Measurements from ENCODE around the gene SCYL2.
"Not testable (repeated sequence)": the region's sequence is repeated elsewhere in the genome, so short reads cannot be mapped to it uniquely, and the experiment has no call there.

Gene SCYL2, protein sequence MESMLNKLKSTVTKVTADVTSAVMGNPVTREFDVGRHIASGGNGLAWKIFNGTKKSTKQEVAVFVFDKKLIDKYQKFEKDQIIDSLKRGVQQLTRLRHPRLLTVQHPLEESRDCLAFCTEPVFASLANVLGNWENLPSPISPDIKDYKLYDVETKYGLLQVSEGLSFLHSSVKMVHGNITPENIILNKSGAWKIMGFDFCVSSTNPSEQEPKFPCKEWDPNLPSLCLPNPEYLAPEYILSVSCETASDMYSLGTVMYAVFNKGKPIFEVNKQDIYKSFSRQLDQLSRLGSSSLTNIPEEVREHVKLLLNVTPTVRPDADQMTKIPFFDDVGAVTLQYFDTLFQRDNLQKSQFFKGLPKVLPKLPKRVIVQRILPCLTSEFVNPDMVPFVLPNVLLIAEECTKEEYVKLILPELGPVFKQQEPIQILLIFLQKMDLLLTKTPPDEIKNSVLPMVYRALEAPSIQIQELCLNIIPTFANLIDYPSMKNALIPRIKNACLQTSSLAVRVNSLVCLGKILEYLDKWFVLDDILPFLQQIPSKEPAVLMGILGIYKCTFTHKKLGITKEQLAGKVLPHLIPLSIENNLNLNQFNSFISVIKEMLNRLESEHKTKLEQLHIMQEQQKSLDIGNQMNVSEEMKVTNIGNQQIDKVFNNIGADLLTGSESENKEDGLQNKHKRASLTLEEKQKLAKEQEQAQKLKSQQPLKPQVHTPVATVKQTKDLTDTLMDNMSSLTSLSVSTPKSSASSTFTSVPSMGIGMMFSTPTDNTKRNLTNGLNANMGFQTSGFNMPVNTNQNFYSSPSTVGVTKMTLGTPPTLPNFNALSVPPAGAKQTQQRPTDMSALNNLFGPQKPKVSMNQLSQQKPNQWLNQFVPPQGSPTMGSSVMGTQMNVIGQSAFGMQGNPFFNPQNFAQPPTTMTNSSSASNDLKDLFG

DNA sequence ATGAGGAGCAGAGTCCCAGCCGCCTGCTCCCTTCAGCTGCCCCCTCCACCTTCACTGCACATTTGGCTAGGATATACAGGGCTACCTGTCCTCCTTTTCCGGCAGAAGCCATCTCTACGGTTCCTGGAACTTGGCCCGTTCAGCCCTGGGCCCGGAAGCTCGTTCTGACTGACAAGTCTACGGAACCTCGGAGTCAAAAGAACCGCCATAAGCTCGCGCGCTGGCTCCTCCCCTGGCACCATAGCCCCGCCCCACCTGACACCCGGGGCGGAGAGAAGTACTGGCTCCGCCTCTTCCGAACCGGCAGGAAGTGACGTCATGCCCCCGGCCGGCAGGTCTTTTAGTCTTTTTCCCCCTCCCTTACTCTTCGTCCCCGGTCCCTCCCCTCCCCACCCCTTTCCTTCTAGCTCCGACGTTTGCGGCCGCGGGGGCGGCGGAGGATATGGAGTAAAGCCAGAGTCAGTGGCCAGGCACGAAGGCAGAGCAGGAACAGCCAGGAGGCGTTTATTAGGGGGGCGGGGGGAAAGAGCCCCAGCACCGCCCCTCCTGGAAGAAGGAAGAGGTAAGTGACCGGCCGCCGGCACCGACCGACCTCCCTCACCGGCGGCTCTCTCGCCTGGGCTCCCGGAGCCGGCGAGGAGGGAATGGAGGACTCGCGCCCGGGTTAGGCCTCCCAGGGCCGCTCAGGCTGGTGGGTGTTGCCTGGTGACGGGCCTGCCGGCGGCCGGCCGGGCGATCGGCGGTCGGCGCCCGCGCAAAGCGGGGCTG, at the start of gene SCYL2, which contains the start of gene DEPDC4:
TSS of gene SCYL2 (plus strand) at position 343 of the 768 bp plus-strand sequence. CDS start 15,794 bp downstream, outside the sequence.
TSS of gene DEPDC4 (minus strand) at position 245 of the 768 bp plus-strand sequence. CDS start at position 242, 3 bp downstream.
- in situ Hi-C loops (cut with MboI; ENCODE audit: low sequenced_read_pairs): no loop called here

DNA sequence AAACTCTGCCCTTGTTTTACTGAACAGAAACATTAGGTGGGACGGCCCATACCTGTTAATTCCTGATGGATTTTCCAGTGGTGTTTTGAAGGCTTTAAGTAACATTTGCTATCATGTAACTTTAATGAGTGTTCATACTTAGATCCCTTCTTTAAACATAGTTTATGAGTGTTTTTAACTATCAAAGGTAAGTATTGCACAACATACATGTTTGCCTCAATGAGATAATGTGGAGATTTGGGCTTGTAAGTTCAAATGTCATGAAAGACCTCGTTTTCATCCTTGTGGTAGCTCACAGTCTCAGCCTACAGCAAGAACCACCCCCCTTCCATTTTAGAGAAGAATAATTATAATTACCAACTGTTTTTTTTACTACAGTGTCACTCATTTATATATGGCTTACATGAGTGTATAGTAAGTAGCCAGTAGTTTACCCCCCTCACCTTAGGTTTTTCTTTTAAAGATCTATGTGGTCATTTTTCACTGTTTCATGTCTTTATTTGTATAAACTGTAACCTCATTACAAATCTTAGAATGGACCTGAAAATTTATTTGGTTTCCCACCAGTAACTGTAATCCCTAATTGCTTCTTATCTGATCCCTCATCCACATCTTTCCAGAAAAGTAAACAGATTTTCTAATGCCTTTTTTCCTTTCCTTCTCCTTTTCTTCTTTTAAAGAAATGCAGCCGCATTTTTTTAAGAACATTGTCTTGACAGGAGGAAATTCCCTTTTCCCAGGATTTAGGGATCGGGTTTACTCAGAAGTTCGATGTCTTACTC, 47.5 kb upstream of the SCYL2 start:
- in situ Hi-C loops (cut with MboI; ENCODE audit: low sequenced_read_pairs): no loop called here

DNA sequence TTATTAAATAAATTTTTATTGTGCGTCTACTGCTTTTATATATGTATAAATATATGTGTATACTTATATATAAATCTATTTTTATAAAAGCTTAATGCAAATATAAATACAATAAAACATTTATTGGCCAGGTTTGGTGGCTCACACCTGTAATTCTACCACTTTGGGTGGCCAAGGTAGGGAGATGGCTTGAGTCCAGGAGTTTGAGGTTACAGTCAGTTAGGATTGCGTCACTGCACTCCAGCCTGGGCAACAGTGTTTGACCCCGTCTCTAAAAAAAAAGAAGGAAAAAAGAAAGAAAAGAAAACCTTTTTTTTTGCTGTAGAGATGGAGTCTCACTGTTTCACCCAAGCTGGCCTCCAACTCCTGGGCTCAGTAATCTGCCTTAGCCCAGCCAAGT, 45.5 kb upstream of the SCYL2 start:
- in situ Hi-C loops (cut with MboI; ENCODE audit: low sequenced_read_pairs): no loop called here

DNA sequence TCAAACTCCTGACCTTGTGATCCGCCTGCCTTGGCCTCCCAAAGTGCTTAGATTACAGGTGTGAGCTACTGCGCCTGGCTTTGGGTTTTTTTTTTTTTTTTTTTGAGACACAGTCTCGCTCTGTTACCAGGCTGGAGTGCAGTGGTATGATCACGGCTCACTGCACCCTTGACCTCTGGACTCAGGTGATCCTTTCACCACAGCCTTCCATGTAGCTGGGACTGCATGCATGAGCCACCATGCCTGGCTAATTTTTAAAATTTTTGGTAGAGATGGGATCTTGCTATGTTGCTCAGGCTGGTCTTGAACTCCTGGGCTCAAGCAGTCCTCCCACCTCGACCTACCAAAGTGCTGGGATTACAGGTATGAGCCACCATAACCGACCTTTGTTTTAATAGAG, 44.8 kb upstream of the SCYL2 start:
- in situ Hi-C loops (cut with MboI; ENCODE audit: low sequenced_read_pairs): not testable (repeated sequence)

DNA sequence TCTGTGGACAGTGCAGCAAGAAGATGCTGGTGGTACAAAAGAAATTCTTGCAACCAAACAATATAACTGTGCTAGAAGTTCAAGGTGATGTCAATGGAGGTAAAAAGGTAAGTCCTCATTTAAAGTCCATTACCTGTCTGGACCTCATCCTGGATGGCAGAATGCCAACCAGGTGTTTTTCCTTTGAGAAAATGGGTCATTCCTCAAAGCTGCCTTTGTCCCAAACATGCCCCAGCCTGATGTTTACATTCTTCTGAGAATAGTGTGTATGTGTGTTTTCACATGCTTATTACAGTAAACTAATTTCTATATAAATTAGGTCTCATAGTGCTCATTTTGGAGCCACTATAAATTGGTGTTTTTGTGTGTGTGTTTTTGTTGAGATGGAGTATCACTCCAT, 41.5 kb upstream of the SCYL2 start:
- in situ Hi-C loops (cut with MboI; ENCODE audit: low sequenced_read_pairs): loop anchor here (25.0 kb wide), 1 partner anchor 337 kb away; the partner anchor contains the start of gene GAS2L3

DNA sequence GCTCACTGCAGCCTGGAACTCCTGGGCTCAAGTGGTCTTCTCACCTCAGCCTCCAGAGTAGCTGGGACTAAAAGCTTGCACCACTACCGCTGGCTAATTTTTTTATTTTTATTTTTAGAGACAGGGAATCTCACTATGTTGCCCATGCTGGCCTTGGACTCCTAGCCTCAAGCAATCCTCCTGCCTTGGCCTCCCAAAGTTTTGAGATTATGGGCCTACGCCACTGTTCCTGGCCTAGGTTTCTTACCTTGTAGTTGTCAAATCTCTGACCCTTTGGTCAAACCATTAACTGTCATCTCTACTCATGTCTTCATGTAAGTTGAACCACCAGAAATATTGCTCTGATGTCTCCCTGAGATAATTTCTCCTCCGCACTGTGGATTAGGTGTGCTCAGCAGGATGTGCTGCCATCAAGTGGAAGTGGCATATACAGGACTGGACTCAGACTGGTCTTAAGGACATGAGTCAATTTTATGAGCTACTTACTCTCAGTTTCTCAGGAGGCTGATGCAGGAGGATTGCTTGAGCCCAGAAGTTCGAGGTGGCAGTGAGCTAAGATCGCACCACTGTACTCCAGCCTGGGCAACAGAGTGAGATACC, 37.8 kb upstream of the SCYL2 start:
- in situ Hi-C loops (cut with MboI; ENCODE audit: low sequenced_read_pairs): loop anchor here (25.0 kb wide), 1 partner anchor 333 kb away; the partner anchor contains the start of gene GAS2L3

DNA sequence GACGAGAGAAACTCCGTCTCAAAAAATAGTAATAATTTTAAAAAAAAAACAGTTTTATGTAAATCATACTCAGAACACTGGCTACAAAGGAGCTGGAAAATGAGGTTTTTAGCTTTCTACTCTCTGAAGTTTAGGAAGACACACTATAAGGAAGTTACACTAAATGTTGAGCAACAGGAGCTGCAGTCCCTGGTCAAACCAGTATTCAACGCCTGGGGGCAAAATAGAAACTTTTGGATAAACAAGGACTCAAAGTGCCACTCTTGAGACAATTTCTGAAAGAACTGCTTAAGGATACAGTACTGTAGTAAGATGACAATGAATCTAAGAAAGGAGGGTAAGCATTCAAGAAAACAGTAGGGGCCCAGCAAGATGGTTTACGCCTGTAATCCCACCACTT, 37.1 kb upstream of the SCYL2 start:
- in situ Hi-C loops (cut with MboI; ENCODE audit: low sequenced_read_pairs): loop anchor here (25.0 kb wide), 1 partner anchor 332 kb away; the partner anchor contains the start of gene GAS2L3

DNA sequence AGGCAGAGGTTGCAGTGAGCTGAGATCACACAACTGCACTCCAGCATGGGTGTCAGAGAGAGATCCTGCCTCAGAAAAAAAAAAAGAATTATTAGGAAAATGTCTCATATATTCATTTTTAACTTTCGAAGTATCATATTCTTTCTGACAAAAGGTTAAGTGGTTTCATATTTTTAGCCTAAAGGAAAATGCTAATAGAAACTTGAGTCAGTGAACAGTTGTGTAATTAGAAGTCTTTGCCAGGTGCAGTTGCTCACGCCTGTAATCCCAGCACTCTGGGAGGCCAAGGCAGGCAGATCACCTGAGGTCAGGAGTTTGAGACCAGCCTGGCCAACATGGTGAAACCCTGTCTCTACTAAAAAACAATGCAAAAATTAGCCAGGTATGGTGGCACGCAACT, 35.1 kb upstream of the SCYL2 start:
- in situ Hi-C loops (cut with MboI; ENCODE audit: low sequenced_read_pairs): loop anchor here (25.0 kb wide), 1 partner anchor 330 kb away; the partner anchor contains the start of gene GAS2L3

DNA sequence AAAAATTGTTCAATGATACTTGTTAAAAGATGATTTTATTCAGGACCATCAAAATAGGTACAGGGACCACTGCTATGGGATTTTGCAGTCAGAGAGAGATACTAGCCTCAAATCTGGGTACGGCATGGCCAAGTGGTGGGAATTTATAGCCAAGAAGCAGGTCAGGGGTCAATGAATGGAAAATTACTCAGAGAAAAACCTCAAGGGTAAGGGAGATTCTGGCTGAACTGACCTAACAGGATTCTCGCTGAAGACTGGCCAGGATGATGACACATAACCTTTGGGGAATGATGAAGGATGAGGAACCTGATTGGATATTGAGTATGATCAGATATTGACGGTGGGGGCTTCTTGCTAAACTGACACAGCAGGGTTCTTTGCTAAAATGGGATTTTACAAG, 32.8 kb upstream of the SCYL2 start:
- in situ Hi-C loops (cut with MboI; ENCODE audit: low sequenced_read_pairs): loop anchor here (25.0 kb wide), 1 partner anchor 328 kb away; the partner anchor contains the start of gene GAS2L3

DNA sequence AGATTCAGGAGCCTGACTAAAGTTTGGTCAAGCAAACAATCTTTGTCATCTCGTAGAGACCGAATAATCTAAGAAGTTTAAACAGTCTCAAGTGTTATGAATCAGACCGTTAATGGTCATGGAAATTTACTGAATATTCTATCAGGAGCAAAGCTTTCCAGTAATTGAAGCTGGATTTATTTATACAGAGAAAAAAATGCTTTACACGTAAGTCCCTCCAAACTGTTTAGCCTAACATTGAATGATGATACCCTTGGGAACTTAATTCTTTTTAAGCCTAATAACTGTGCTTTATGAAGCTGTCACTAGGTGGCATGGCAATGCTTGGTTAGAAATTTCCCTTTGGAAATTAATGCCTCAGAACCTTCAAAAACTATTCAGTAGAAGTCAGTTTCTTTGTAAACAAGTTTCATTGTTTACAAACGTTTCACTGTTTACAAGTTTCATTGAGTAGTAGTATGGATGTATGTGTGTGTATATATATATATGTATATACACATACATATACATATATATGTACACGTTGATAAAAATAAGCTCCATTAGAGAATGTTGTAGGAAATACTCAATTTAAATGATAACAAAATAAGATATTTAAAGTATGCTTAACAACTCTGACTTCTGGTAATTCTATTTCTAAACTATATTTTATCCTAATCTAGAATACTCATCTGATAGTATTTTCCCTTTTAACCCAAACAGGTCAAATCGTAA, 32.2 kb upstream of the SCYL2 start:
- in situ Hi-C loops (cut with MboI; ENCODE audit: low sequenced_read_pairs): loop anchor here (25.0 kb wide), 1 partner anchor 328 kb away; the partner anchor contains the start of gene GAS2L3

DNA sequence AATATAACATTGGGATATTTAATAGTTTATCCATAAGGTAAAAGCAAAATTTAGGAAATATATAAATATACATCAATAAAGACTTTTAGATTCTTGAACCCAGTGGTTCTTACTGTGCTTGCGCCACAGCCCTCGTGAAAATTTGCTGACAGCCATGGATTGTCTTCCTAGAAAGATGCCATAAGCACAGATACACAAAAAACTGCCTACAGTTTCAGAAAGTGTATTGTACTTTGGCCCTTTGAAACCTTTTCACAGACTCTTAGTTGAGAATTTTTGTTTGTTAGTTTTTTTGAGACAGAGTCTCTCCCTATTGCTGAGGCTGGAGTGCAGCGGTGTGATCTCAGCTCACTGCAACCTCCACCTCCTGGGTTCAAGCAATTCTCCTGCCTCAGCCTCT, 28.2 kb upstream of the SCYL2 start:
- in situ Hi-C loops (cut with MboI; ENCODE audit: low sequenced_read_pairs): loop anchor here (25.0 kb wide), 1 partner anchor 324 kb away; the partner anchor contains the start of gene GAS2L3

DNA sequence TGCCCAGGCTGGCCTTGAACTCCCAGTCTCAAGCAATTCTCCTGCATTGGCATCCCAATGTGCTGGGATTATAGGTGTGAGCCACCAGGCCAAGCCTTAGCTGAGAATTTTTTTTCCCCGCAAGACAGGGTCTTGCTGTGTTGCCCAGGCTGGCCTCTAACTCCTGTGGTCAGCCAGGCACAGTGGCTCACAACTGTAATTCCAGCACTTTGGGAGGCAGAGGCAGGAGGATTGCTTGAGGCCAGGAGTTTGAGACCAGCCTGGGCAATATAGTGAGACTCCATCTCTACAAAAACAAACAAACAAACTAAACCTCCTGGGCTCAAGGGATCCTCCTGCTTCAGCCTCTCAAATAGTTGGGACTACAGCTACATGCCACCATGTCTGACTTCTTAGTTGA, 27.4 kb upstream of the SCYL2 start:
- in situ Hi-C loops (cut with MboI; ENCODE audit: low sequenced_read_pairs): loop anchor here (25.0 kb wide), 1 partner anchor 323 kb away; the partner anchor contains the start of gene GAS2L3

DNA sequence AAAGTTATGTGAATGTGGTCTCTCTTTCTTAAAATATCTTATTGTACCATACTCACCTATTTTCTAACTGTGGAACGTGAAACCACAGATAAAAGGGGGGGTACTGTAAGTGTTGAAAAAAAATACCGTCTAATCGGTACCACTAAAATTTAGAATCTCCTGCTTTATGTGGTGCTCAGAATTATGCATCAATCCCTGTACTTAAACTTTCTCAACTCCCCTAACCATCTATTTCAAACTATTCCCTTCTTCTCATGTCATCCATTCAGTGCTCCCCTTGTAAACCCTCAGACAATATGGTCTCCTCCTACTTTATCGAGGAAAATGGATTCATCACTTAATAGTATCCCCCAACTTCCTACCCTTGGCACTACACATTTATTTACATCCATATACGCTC, 23.8 kb upstream of the SCYL2 start:
- in situ Hi-C loops (cut with MboI; ENCODE audit: low sequenced_read_pairs): loop anchor here (25.0 kb wide), 1 partner anchor 319 kb away; the partner anchor contains the start of gene GAS2L3

DNA sequence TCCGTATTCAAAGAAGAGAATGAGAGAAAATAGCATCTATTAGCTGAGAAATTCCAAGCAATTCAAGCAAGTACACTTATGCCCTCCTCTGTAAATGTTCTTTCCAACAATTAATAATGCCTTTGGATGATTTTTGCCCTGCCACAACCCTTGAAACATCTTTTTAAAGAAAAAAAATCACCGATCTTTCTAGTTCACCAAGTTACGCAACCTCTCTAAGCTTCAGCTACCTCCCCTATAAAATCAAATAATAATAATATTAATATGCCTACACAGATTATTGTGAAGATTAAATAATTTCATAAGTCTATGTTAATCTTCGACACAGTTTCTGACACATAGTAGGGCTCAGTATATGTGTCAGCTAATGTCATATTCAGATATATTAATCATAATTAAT, 19.2 kb upstream of the SCYL2 start:
- in situ Hi-C loops (cut with MboI; ENCODE audit: low sequenced_read_pairs): loop anchor here (25.0 kb wide), 1 partner anchor 315 kb away; the partner anchor contains the start of gene GAS2L3

DNA sequence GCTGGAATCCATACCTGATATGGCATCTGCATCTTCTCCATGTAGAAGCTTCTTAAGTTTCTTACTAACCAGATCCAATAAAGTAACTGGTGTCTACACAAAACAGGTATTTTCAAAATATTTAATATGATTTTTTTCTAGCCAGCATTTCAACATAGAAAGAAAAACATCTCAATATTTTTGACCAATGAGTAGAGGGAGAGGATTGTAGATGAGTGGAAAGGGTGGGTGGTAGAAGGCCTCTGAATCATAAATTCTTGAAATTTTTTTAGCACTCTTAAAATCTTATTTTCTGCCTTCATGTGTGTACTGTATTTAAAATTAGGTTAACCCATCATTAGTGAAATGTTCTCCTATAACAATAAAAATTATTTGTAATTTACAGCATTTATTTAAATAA, 18.1 kb upstream of the SCYL2 start:
- in situ Hi-C loops (cut with MboI; ENCODE audit: low sequenced_read_pairs): loop anchor here (25.0 kb wide), 1 partner anchor 313 kb away; the partner anchor contains the start of gene GAS2L3

DNA sequence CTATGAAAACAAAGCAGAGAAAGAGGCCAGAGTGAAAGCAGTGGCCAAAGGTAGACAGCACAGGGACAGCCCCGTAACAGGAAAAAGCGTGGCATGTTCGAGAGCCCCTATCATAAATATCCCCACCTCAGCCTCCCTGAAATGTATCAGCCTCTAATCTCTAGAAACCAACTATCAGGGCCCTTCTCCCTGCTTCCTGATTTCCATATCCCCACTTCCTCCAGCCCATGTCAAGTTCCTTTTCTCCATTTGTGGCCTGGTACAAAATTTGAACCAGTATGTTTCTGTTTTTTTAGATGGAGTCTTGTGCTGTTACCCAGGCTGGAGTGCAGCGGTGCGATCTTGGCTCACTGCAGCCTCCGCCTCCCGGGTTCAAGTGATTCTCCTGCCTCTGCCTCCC, 17.0 kb upstream of the SCYL2 start:
- in situ Hi-C loops (cut with MboI; ENCODE audit: low sequenced_read_pairs): loop anchor here (25.0 kb wide), 1 partner anchor 312 kb away; the partner anchor contains the start of gene GAS2L3

DNA sequence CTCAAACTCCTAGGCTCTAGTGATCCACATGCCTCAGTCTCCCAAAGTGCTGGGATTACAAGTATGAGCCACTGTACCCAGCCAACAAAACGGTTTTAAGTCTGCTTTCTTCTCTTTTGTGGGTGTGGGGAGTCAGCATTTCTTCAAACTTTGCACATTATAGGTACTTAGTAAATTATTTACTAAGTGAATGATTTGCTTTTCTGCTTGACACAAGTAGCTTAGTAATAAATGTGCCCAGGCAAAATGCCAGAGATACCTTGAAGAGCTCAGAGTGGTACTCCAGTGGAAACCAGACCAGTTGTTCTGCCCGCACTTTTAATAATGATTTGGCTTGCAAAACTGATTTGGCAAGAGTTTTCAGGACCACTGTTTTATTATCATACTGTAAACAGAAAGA, 15.1 kb upstream of the SCYL2 start:
- in situ Hi-C loops (cut with MboI; ENCODE audit: low sequenced_read_pairs): no loop called here

DNA sequence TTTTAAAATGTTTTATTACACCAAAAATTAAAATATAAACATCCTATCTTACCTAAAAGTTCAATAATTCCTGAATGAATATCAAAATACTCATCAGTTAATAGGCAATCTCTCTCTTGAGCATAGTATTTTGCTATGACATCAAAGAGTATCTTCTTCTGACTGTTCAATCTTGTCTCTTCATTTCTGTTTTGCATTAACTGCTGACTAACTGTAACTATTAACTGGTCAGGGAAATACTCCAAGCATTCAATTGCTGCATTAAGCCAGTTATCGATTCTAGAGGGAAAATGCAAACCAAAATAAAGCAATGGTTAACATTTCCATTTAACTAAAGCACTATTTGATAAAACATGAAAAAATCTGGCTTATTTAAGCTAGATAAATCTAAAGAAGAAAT, 13.5 kb upstream of the SCYL2 start:
- in situ Hi-C loops (cut with MboI; ENCODE audit: low sequenced_read_pairs): no loop called here

Measured in HL-60/S4 treated with retinoic acid at 250 ng/mL for 4 days and 3 days (cell line).